ES-I3 (cell line): ENCODE measurements around the gene PLPP7.
A peak's percentile ranks its signal among the peaks of the same experiment; 100 is the strongest.

Experiments used
- H3K36me3 ChIP-seq: 2 replicates; pipeline ENCODE4 v1.6.1; 2013; ENCODE audit warnings: mild to moderate bottlenecking, low read length, control low read depth, moderate library complexity; ENCODE audit not compliant: insufficient read depth
- H3K4me1 ChIP-seq: 2 replicates; pipeline ENCODE4 v1.6.1; 2013; ENCODE audit warnings: mild to moderate bottlenecking, control low read depth, low read length; ENCODE audit not compliant: insufficient read depth
- H3K9ac ChIP-seq: 2 replicates; pipeline ENCODE4 v1.6.1; 2013; ENCODE audit warnings: low read depth, mild to moderate bottlenecking, low read length, moderate library complexity
- H3K9me3 ChIP-seq: 2 replicates; pipeline ENCODE4 v1.6.1; 2013; ENCODE audit warnings: mild to moderate bottlenecking, low read length, moderate library complexity; ENCODE audit not compliant: control insufficient read depth, insufficient read depth

The PLPP7 gene

GRCh38 chr9:131281119-131281965 lies 8.2 kb upstream of the PLPP7 start:
- no peaks in the 10 kb centered on the region for H3K9me3 ChIP-seq
- H3K36me3 ChIP-seq: no peaks in the 10 kb centered on the region
- H3K9ac ChIP-seq: no peak overlapping the region
- no peaks in the 10 kb centered on the region for H3K4me1 ChIP-seq

GRCh38 chr9:131282175-131282574 lies 7.3 kb upstream of the PLPP7 start:
- no peaks in the 10 kb centered on the region for H3K36me3 ChIP-seq
- H3K4me1 ChIP-seq: no peaks in the 10 kb centered on the region
- H3K9me3 ChIP-seq: no peaks in the 10 kb centered on the region
- no peak overlapping the region; the same call in 1 of the 2 replicates for H3K9ac ChIP-seq

- Histone ChIP-seq H3K36me3 (no peaks in the 10 kb centered on the region), H3K9ac (peak overlapping the region; percentile 47; the same call in 1 of the 2 replicates), H3K9me3 (no peaks in the 10 kb centered on the region), H3K4me1 (no peaks in the 10 kb centered on the region)
Measured at GRCh38 chr9:131282688-131283422, 6.7 kb upstream of the PLPP7 start.

GRCh38 chr9:131284856-131285255 lies 4.7 kb upstream of the PLPP7 start:
- no peaks in the 10 kb centered on the region for H3K36me3 ChIP-seq
- H3K4me1 ChIP-seq: peaks cover 5% of the 10 kb centered on the region; the same call in 1 of the 2 replicates
- H3K9ac ChIP-seq: no peak overlapping the region
- H3K9me3 ChIP-seq: no peaks in the 10 kb centered on the region

- Histone ChIP-seq H3K36me3 (no peaks in the 10 kb centered on the region), H3K9me3 (no peaks in the 10 kb centered on the region), H3K4me1 (peaks cover 5% of the 10 kb centered on the region; the same call in 1 of the 2 replicates), H3K9ac (no peak overlapping the region)
Measured at GRCh38 chr9:131287359-131287758, 2.2 kb upstream of the PLPP7 start.

DNA sequence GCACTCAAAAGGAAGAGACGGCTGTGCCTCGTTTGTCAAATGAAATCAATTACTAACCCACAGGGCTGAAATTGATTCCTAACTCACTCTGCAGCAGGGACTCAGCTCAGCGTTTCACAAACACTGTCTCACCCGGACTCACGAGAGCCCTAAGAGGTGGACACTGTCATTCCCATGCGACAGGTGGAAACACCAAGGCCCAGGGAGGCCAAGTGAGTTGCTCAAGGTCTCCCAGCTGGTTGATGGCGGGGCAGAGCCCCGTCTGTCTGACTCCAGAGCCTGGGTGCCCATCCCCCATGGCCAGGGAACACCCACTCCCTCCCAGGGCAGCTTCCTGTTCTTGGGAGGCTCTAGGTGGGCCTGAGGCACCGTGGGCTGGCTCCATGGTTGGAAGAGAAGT lies 1.3 kb upstream of the PLPP7 start:
- no peak overlapping the region for H3K9ac ChIP-seq
- H3K9me3 ChIP-seq: no peaks in the 10 kb centered on the region
- H3K36me3 ChIP-seq: no peaks in the 10 kb centered on the region
- peaks cover 5% of the 10 kb centered on the region; the same call in 1 of the 2 replicates for H3K4me1 ChIP-seq

GRCh38 chr9:131290036-131290766 lies 678 bp downstream of the PLPP7 start:
- Histone ChIP-seq H3K36me3 (no peaks in the 10 kb centered on the region), H3K9me3 (no peaks in the 10 kb centered on the region)

GRCh38 chr9:131290767-131291370 lies 1.3 kb downstream of the PLPP7 start:
- Histone ChIP-seq H3K36me3 (no peaks in the 10 kb centered on the region), H3K9me3 (no peaks in the 10 kb centered on the region), H3K9ac (no peak overlapping the region), H3K4me1 (peaks cover 5% of the 10 kb centered on the region; the same call in 1 of the 2 replicates)

More at GRCh38 chr9:131290036-131290766, 678 bp downstream of the PLPP7 start:
- Histone ChIP-seq H3K9ac (no peak overlapping the region), H3K4me1 (peaks cover 5% of the 10 kb centered on the region; the same call in 1 of the 2 replicates)

- Histone ChIP-seq H3K4me1 (peaks cover 5% of the 10 kb centered on the region), H3K36me3 (no peaks in the 10 kb centered on the region), H3K9me3 (no peaks in the 10 kb centered on the region), H3K9ac (no peak overlapping the region)
Measured at GRCh38 chr9:131291795-131292315, 2.3 kb downstream of the PLPP7 start.

GRCh38 chr9:131292937-131293336 lies 3.4 kb downstream of the PLPP7 start:
- peaks cover 5% of the 10 kb centered on the region for H3K4me1 ChIP-seq

GRCh38 chr9:131296460-131296859 lies 6.9 kb downstream of the PLPP7 start:
- H3K36me3 ChIP-seq: no peaks in the 10 kb centered on the region
- no peaks in the 10 kb centered on the region for H3K9me3 ChIP-seq
- H3K9ac ChIP-seq: no peak overlapping the region
- H3K4me1 ChIP-seq: no peaks in the 10 kb centered on the region; the same call in 1 of the 2 replicates

More at GRCh38 chr9:131292937-131293336, 3.4 kb downstream of the PLPP7 start:
- Histone ChIP-seq H3K9ac (no peak overlapping the region), H3K9me3 (no peaks in the 10 kb centered on the region), H3K36me3 (no peaks in the 10 kb centered on the region)

GRCh38 chr9:131296906-131297500 lies 7.5 kb downstream of the PLPP7 start:
- Histone ChIP-seq H3K9me3 (no peaks in the 10 kb centered on the region), H3K4me1 (no peaks in the 10 kb centered on the region; the same call in 1 of the 2 replicates), H3K9ac (no peak overlapping the region)

GRCh38 chr9:131297903-131298302 lies 8.4 kb downstream of the PLPP7 start:
- Histone ChIP-seq H3K9me3 (no peaks in the 10 kb centered on the region), H3K4me1 (no peaks in the 10 kb centered on the region; the same call in 1 of the 2 replicates), H3K9ac (no peak overlapping the region), H3K36me3 (no peaks in the 10 kb centered on the region)

More at GRCh38 chr9:131296906-131297500, 7.5 kb downstream of the PLPP7 start:
- no peaks in the 10 kb centered on the region for H3K36me3 ChIP-seq
